ENCODE data around the gene CSTF2.

DNA sequence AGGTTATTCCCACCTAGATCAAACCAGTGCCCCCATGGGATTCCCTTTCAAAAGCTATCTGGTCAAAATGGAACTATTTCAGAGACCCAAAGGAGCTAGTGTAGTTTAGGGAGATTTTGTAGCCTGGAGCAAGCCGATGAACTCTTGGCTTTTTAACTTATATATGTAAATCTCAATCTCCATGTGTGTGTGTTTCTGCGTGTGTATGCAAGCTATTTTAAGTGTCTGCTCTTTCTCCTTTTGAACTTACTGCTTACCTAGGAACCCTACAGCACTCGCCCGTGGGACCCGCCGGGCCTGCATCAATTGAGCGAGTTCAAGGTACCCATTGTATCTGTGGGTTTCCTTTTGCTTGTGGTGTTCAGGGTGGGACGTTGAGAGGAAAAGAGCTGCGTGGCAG lies 10.4 kb downstream of the CSTF2 start:
- TF ChIP-seq, protein P1, sequence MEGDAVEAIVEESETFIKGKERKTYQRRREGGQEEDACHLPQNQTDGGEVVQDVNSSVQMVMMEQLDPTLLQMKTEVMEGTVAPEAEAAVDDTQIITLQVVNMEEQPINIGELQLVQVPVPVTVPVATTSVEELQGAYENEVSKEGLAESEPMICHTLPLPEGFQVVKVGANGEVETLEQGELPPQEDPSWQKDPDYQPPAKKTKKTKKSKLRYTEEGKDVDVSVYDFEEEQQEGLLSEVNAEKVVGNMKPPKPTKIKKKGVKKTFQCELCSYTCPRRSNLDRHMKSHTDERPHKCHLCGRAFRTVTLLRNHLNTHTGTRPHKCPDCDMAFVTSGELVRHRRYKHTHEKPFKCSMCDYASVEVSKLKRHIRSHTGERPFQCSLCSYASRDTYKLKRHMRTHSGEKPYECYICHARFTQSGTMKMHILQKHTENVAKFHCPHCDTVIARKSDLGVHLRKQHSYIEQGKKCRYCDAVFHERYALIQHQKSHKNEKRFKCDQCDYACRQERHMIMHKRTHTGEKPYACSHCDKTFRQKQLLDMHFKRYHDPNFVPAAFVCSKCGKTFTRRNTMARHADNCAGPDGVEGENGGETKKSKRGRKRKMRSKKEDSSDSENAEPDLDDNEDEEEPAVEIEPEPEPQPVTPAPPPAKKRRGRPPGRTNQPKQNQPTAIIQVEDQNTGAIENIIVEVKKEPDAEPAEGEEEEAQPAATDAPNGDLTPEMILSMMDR (conservative IDR thresholded peaks at IDR 0.05; ENCODE audit: low read length): no peak
- no peak for TF ChIP-seq EZH2phosphoT487 (IDR thresholded peaks at IDR 0.05; ENCODE audit: borderline replicate concordance)

Data from Loucy (cell line).